NCI-H2196 (cell line): ENCODE measurements around the gene UBXN6.

Experiments used
- DNase-seq: peaks from one replicate; lab custom pipeline; 2025; ENCODE audit not compliant: unreplicated experiment; lab: John Stamatoyannopoulos, UW

UBXN6 gene

GRCh38 chr19:4493929-4494690, 36.5 kb upstream of the UBXN6 start:
- no peak for DNase-seq

DNA sequence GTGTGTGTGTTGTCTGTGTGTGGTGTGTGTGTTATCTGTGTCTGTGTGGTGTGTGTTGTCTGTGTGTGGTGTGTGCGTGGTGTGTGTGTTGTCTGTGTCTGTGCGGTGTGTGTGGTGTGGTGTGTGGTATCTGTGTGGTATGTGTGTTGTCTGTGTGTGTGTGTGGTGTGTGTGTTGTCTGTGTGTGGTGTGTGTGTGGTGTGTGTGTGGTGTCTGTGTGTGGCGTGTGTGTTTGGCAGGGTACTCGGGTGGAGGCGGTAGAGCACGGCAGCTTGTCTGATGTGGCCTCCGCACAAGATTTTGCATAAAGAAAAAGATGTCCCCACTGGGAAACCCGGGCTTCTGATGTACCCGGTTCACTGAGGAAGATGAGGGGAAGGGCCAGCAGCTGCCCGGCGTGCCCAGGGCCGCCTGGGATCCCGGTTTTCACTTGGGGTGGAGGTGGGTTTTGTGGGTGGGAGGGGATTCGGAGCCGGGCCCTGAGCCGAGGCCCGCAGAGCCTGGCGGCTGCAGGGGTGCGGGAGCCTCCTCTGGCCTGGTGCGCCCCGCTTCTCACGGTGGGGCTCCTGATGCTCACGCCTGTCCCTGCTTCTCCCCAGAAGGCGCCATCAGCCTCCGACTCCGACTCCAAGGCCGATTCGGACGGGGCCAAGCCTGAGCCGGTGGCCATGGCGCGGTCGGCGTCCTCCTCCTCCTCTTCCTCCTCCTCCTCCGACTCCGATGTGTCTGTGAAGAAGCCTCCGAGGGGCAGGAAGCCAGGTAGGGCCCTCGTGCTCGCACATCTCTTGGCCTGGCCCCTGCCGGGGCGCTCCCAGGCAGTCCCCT, 35.7 kb upstream of the UBXN6 start:
- no peak for DNase-seq

GRCh38 chr19:4492337-4493103, 34.9 kb upstream of the UBXN6 start:
- no peak for DNase-seq

DNA sequence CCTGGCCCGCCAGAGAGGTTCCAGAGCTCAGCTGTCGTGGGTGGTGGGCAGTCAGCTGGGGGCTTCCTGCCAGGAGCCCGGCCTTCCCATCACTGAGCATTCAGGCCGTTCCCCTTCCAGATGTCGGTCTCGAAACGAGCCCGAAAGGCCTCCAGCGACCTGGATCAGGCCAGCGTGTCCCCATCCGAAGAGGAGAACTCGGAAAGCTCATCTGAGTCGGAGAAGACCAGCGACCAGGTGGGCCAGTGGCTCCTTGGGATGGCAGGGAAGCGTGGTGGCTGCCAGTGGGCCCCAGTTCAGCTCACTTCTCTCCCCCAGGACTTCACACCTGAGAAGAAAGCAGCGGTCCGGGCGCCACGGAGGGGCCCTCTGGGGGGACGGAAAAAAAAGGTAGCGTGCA, 33.9 kb upstream of the UBXN6 start:
- DNase-seq: no peak

DNA sequence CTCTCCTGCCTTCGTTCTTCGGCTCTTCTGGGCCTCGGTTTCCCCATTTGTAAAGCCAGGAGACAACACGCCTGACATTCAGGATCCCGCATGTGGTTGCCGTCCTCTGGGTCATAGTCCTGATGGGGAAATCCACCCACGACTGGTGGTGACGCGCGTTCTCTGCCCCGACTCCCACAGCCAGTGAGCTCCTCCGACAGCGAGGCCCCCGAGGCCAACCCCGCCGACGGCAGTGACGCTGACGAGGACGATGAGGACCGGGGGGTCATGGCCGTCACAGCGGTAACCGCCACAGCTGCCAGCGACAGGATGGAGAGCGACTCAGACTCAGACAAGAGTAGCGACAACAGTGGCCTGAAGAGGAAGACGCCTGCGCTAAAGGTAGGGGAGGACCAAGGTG, 30.9 kb upstream of the UBXN6 start:
- no peak for DNase-seq

DNA sequence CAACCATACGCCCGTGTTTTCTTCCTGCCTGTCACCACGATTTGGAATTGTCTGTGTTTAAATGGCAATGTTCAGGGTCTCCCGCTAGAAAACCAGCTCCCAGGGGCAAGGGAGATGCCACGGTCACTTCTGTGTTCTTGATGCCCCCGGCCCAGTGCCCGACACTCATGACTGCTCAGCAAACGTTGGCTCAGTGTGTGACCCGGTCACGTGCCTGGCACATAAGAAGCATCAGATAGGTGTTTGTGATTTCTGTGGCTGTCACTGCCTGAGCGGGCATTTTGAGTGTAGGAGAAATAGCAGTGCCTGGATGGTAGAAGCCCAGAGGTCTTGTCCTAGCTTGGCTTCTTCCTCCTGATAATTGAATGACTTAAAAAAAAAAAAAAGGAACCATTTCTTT, 30.0 kb upstream of the UBXN6 start:
- DNase-seq: no peak

- no peak for DNase-seq
Observed at GRCh38 chr19:4483385-4483784, 25.8 kb upstream of the UBXN6 start.

GRCh38 chr19:4482721-4483364, 25.2 kb upstream of the UBXN6 start:
- no peak for DNase-seq

GRCh38 chr19:4477034-4477801, 19.6 kb upstream of the UBXN6 start:
- DNase-seq: no peak

DNA sequence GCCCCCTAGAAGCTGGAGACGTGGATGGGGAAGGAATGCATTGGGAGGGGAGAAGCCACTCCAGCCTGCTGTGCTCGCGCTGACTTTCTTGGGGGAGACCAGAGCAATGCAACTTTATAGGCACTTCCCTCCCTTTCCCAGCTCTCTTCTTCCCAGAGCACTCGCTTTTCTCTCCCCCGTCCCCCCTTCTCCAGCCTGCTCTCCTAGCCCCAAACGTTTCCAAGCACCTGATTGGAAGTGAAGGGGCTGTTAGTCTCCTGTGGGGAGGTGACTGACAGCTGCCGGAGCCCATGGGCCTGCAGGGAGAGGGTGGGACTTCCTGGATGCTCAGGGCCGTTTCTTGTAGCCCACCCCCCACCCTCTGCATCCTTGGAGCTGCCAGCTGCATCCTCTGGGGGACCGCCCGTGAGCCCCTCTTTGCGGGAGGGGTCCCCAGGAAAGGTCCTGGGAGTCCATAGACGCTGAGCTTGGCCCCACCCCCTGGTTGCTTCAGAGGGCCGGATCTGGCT, 17.0 kb upstream of the UBXN6 start:
- DNase-seq: peak; percentile 78

DNA sequence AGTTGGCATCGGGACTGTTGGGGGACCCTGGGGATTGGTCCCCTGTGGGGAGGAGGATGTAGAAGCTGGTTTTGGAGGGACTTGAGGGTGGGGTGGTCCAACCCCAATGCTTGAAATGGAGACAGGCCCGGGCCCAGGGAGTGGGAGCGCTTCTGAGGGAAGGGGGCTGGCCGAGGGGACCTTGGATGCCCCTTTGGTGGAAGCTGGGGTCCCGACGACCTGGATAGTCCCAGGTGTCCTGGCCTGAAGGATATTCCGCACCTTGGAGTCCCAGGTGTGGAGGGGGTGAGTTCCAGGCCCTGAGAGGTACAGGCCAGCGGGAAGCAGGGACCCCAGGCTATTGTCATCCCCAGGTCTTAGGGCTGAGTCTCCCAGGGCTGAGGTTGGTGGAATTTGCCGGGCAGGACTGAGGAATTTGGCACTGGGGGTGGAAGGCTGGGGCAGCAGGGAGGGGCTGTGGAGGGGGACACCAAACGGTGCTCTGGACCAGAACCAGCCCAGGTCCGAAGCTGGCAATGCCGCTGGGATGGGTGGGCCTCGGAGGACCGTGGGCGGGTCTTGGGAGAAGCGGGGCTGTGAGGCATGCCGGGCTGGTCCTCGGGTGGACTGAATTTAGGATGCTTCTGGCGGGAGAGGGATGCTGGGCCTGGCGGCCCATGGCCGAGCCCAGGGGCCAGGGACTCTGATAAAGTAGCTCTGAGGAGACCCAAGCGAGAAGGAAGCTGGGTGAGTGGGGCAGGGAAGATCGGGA, 16.3 kb upstream of the UBXN6 start:
- DNase-seq: no peak

DNA sequence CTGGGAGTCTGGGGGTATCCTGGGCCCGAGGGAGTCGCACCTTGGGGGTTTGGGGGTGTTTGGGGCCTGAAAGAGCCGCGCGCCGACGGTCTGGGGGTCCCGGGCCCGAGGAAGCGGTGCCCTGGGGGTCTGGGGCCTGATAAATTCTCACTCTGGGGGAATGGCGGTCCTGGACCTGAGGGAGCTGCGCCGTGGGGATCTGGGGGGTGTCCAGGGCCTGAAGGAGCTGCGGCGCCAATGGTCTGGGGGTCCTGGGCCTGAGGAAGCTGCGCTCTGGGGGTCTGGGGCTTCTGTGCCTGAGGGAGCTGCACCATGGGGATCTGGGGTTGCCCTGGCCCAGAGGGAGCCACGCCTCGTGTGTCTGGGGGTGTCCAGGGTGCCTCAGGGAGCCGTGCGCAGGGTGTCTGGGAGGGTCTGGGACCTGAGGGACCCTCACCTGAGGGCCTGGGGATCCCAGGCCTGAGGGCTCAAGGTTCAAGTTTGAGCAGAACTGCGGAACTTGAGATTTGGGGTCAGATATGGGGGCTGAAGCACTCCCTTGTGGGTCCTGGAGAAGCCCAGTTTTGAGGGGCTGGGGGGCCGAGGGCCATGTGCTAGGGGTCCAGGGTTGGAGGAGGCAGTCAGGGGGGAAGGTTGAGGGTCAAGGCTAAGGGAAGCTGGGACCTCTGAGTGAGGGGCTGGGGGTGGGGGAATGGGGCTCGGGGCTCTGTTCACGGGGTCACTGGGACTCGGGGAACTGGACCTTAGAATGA, 15.6 kb upstream of the UBXN6 start:
- DNase-seq: no peak

DNA sequence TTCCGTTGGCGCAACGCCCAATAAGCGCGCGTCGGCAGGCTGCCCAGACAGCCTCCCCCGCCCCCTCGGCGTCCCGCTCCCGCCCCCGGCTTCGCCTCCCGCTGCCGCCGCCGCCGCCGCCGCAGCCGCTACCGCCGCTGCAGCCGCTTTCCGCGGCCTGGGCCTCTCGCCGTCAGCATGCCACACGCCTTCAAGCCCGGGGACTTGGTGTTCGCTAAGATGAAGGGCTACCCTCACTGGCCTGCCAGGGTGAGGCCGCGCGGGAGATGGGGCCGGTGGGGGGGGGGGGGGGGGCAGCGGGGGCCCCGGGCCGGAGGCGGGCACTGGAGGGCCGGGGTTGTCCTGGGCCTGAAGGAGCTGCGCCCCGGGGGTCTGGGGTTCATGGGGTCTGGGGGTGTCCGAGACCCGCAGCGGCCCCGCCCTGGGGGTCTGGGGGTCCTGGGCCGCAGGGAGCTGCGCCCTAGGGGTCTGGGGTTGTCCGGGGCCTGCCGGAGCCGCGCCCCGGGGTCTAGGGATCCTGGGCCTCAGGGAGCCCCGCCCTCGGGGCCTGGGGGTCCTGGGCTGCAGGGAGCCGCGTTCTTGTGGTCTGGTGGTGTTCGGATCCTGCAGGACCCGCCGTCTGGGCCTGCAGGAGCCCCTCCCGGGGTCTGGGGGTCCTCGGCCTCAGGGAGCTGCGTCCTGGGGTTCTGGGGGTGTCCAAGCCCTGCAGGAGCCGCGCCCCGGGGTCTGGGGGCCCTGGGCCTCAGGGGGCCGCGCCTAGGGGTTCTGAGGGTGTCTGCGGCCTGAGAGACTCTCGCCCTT, 14.8 kb upstream of the UBXN6 start, which contains the start of gene HDGFL2:
HDGFL2 (plus strand) TSS at position 124 of the 801 bp plus-strand sequence; CDS start at position 178, 54 bp downstream.
- DNase-seq: no peak

DNA sequence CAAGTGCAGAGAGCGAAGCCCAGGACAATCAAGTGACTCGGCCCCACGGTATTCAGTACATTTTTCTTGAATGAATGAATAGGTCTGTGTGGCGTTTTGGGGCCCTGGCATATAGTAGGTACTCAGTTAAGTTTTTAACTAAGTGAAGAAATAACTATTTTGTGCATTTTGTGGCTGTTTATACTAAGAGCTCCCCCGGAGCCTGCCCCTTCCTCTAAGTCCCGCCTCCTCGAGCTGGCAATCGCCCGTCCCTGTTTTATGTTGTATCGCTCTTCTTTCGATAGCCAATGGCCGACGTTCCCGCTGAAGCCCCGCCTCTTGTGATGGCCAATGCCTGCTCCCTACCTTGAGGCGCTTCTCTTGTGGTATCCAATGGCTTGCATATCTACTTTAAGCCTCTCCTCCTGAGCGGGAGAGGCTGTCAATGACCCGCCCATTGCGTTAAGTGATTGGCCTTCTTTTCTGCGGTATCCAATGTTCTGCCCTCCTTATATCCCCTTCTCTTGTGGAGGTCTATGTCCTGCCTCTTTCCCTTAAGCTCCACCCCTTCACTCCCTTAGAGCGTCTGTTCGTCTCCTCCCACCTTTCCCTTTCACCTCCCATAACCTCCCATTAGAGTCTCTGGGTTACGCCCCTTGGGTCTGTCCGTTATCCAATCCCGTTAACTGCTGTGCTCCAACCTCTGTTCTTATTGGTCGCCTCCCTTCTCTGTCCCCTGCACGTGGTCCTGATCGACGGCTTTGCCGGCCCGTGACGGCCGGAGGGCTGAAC, 14.0 kb upstream of the UBXN6 start:
- peak; percentile 100 for DNase-seq

GRCh38 chr19:4467835-4468234, 10.2 kb upstream of the UBXN6 start:
- DNase-seq: no peak

DNA sequence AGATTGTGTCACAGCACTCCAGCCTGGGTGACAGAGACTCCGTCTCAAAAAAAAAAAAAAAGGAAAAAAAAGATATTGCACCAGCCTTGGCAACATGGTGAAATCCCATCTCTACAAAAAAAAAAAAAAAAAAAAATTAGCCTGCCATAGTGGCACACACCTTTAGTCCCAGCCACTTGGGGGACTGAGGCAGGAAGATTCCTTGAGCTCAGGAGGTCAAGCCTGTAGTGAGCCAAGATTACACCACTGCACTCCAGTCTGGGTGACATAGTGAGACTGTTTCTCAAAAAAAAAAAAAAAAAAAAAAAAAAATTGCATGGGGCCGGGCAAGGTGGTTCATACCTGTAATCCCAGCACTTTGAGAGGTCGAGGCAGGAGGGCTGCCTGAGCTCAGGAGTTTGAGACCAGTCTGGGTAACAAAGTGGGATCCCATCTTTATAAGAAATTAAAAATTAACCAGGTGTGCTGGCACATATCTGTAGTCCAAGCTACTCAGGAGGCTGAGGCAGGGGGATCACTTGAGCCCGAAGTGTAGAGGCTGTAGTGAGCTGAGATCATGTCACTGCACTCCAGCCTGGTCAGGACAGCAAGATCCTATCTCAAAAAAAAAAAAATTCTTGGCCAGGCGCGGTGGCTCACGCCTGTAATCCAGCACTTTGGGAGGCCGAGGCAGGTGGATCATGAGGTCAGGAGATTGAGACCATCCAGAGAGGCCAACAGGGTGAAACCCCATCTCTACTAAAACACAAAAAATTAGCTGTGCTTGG, 7.4 kb upstream of the UBXN6 start:
- no peak for DNase-seq
